ENCODE measurements around the gene SLC6A15. TPM values are rescaled to one million over a fixed set of nuclear protein-coding genes. Genes with fewer than 3 reads are reported as not detected.

SLC6A15 gene
- total and polyA plus RNA-seq, 2 of the 8 experiments (the other 6 are each of a cell fraction or from before 2014, with no cell fraction given) = 3.1 to 42.0 TPM

- no peak overlapping the region for H3K23ac ChIP-seq (ENCODE audit: insufficient read length)
- H3K56ac ChIP-seq (replicated peaks; ENCODE audit: insufficient read length, low read depth, low read length) = no peak overlapping the region
- H3K27me3 ChIP-seq (replicated peaks in 1 of 4; ENCODE audit: control insufficient read depth in 3 of 4, extremely low read depth in 1 of 4, insufficient read depth in 3 of 4, low read length in 3 of 4) = no peaks in the 10 kb centered on the region
- H3K18ac ChIP-seq (ENCODE audit: extremely low read depth, low read length) = no peak overlapping the region
- H3K23me2 ChIP-seq (ENCODE audit: low read depth, low read length) = no peaks in the 10 kb centered on the region
- H3K4me3 ChIP-seq (ENCODE audit: extremely low read depth in 1 of 4, insufficient read depth in 2 of 4, low read depth in 3 of 4, low read length in 4 of 4) = no peak overlapping the region
- H3K36me3 ChIP-seq (ENCODE audit: control insufficient read depth in 2 of 4, insufficient read depth in 4 of 4, low read length in 3 of 4) = no peaks in the 10 kb centered on the region
- no peak overlapping the region for H4K91ac ChIP-seq (replicated peaks; ENCODE audit: insufficient read length, low read length)
- DNase-seq (ENCODE audit: low read depth in 1 of 2, low spot score in 2 of 2) (no peak), FAIRE-seq (no peak)
- H3K4me2 ChIP-seq (ENCODE audit: insufficient read depth in 1 of 2, low read depth in 2 of 2, low read length in 2 of 2) = no peak overlapping the region
- H3K14ac ChIP-seq (ENCODE audit: insufficient read length) = no peak overlapping the region
- H2AFZ ChIP-seq (ENCODE audit: low read length) = no peak overlapping the region
- H4K5ac ChIP-seq (ENCODE audit: insufficient read length, low read depth, low read length) = no peak overlapping the region
- H3K4me1 ChIP-seq (replicated peaks in 1 of 4; ENCODE audit: control insufficient read depth in 3 of 4, insufficient read depth in 4 of 4, low read length in 3 of 4) = no peaks in the 10 kb centered on the region
- POLR2A ChIA-PET (ENCODE audit: partially characterized antibody) = no interaction called here
- no peak overlapping the region for H3K27ac ChIP-seq (ENCODE audit: low read depth, low read length)
- H3K79me1 ChIP-seq (ENCODE audit: low read depth, low read length) = no peaks in the 10 kb centered on the region
- no peaks in the 10 kb centered on the region for H3K79me2 ChIP-seq (ENCODE audit: control insufficient read depth in 1 of 2, insufficient read depth in 2 of 2, low read length in 2 of 2)
- CTCF ChIA-PET (ENCODE audit: partially characterized antibody) = no interaction called here
- 93% methylated on average over 3 of the region's 3 CpGs; no CpG with 5 or more reads in 1 of the 2 experiments for WGBS, 2 experiments (ENCODE audit: extremely low coverage in 1 of 2, insufficient coverage in 1 of 2, insufficient read length in 1 of 2, insufficient replicate concordance in 2 of 2, low coverage in 1 of 2, low lambda C conversion rate in 2 of 2, missing lambda C conversion rate in 1 of 2)
- H2BK12ac ChIP-seq (ENCODE audit: low read depth, low read length) = no peak overlapping the region
- H3K4ac ChIP-seq (replicated peaks; ENCODE audit: insufficient read length, low read depth, low read length) = no peak overlapping the region
- no peak overlapping the region for H2BK15ac ChIP-seq (ENCODE audit: low read length)
- H4K8ac ChIP-seq (ENCODE audit: extremely low read depth, insufficient read depth, low read length) = no peak overlapping the region
- H2BK5ac ChIP-seq (ENCODE audit: low read depth, low read length) = no peak overlapping the region
- TF ChIP-seq GTF2F1 (IDR thresholded peaks at IDR 0.05; ENCODE audit: borderline replicate concordance, low read depth, low read length) (no peak), SUZ12 (IDR thresholded peaks at IDR 0.05; ENCODE audit: low read length) (no peak), HDAC6 (IDR thresholded peaks at IDR 0.05; ENCODE audit: low read depth, low read length) (no peak), CBX8 (IDR thresholded peaks at IDR 0.05; ENCODE audit: borderline replicate concordance, low read depth, low read length) (no peak), ASH2L (IDR thresholded peaks at IDR 0.05; ENCODE audit: low read length) (no peak), EGR1 (IDR thresholded peaks at IDR 0.05; ENCODE audit: borderline replicate concordance, low read depth, low read length) (no peak)
- H3K9me3 ChIP-seq (ENCODE audit: insufficient read depth in 2 of 2, low read depth in 1 of 2, low read length in 1 of 2) = no peaks in the 10 kb centered on the region
- H3K9ac ChIP-seq (replicated peaks in 1 of 4; ENCODE audit: extremely low read depth in 1 of 4, low read depth in 3 of 4, low read length in 3 of 4) = no peak overlapping the region
- no peak overlapping the region for H2BK20ac ChIP-seq (ENCODE audit: low read length)
- H2BK120ac ChIP-seq (replicated peaks; ENCODE audit: low read depth, low read length) = no peak overlapping the region
- H2AK5ac ChIP-seq (ENCODE audit: low read depth, low read length) = no peak overlapping the region
- H4K20me1 ChIP-seq (replicated peaks in 1 of 2; ENCODE audit: control insufficient read depth in 1 of 2, insufficient read depth in 2 of 2, low read length in 2 of 2) = no peaks in the 10 kb centered on the region
Observed at GRCh38 chr12:84816916-84817695, 95.5 kb downstream of the SLC6A15 start.
